ENCODE data around the gene SEPTIN7. TPM values are rescaled to one million over a fixed set of nuclear protein-coding genes. Genes with fewer than 3 reads are reported as not detected.

SEPTIN7 gene
- total RNA-seq, 1 donor from 2014 or later, result 187 TPM

Other genes starting within 250 kb of the SEPTIN7 start
- 13.6 TPM for gene HERPUD2, start 105.9 kb upstream of the SEPTIN7 start, total RNA-seq

All from left ventricle myocardium inferior (tissue), 1 donor.